HepG2 (cell line): ENCODE results near the gene EIF3J. TPM values are rescaled to one million over a fixed set of nuclear protein-coding genes. Genes with fewer than 3 reads are reported as not detected.
"Not testable (repeated sequence)": the region's sequence is repeated elsewhere in the genome, so short reads cannot be mapped to it uniquely, and the experiment has no call there.

Experiments
- ATAC-seq: fragments of 200-7000 bp; cut with Tn5 transposase; 3 replicates; pipeline ENCODE4 v1.9.1; 2020; ENCODE audit warnings: mild to moderate bottlenecking, moderate library complexity
- BruUV-seq: library from RNA; stranded (reverse); fragments of 400-500 nt; replicated peaks from 2 replicates; lab custom pipeline; 2021; lab: Mats Ljungman, UMichigan
- CTCF ChIA-PET: fragments of 300-600 bp; formaldehyde crosslinking; extraction: SDS; loops from one replicate; lab custom pipeline; 2021; ENCODE audit warnings: low total read pairs, inconsistent platforms, low intra/inter-chr PET ratio; lab: Yijun Ruan, JAX
- POLR2A ChIA-PET: fragments of 350-600 bp; sonication (Branson Sonifier 250); formaldehyde crosslinking; loops from one replicate; lab custom pipeline; 2020; ENCODE audit warnings: antibody characterized with exemption, inconsistent platforms; lab: Yijun Ruan, JAX
- DNase-seq: peaks from one replicate; pipeline ENCODE4 v3.0.0-alpha.2; 2015; ENCODE audit warnings: low spot score
- FAIRE-seq: peaks from 3 replicates; lab custom pipeline; 2011; peaks lifted over from hg19 to GRCh38; lab: Jason Lieb, UNC
- H2AFZ ChIP-seq: one replicate; pipeline ENCODE4 v1.6.1; 2011; ENCODE audit warnings: low read length, inconsistent platforms
- H3K27ac ChIP-seq: fragments of 300-600 bp; 3 replicates; pipeline ENCODE4 v1.8.0; 2011; ENCODE audit warnings: mixed run types, mild to moderate bottlenecking, mixed read lengths, low read length, inconsistent platforms; ENCODE audit not compliant: insufficient read depth; ENCODE audit errors: extremely low read length
- H3K27me3 ChIP-seq, 2 experiments: fragments of 200-600 bp in 1 of 2; 2 replicates in 1 of 2; 3 replicates in 1 of 2; pipeline versions ENCODE4 v1.6.0 to v1.8.0; 2011; ENCODE audit warnings: low read length in 2 of 2, mild to moderate bottlenecking in 2 of 2, moderate library complexity in 2 of 2, inconsistent platforms in 1 of 2; ENCODE audit not compliant: insufficient read depth in 2 of 2, control insufficient read depth in 1 of 2
- H3K36me3 ChIP-seq, 2 experiments: fragments of 200-600 bp in 1 of 2; replicated peaks in 1 of 2; 2 replicates in 1 of 2; 3 replicates in 1 of 2; pipeline versions ENCODE4 v1.5.1 to v1.8.0; 2011; ENCODE audit warnings: low read length in 2 of 2, inconsistent platforms in 1 of 2; ENCODE audit not compliant: insufficient read depth in 2 of 2, control insufficient read depth in 1 of 2
- H3K4me1 ChIP-seq: 2 replicates; pipeline ENCODE4 v1.5.1; 2012; ENCODE audit warnings: low read length, inconsistent platforms; ENCODE audit not compliant: insufficient read depth
- H3K4me2 ChIP-seq: 2 replicates; pipeline ENCODE4 v1.6.0; 2011; ENCODE audit warnings: low read depth, low read length, inconsistent platforms
- H3K4me3 ChIP-seq, 3 experiments: fragments of 200-600 bp in 1 of 3; sonication (generic), shearing (Covaris generic) in 1 of 3; replicated peaks in 1 of 3; 2 replicates each; pipeline ENCODE4 v1.5.1; 2011 to 2016; ENCODE audit warnings: low read length in 3 of 3, inconsistent platforms in 2 of 3, low read depth in 2 of 3, mild to moderate bottlenecking in 2 of 3, control low read depth in 1 of 3, mixed read lengths in 1 of 3; ENCODE audit not compliant: insufficient read depth in 1 of 3
- H3K79me2 ChIP-seq: one replicate; pipeline ENCODE4 v1.6.1; 2011; ENCODE audit warnings: low read length, inconsistent platforms; ENCODE audit not compliant: insufficient read depth
- H3K9ac ChIP-seq: 2 replicates; pipeline ENCODE4 v1.6.0; 2011; ENCODE audit warnings: mild to moderate bottlenecking, low read depth, low read length, inconsistent platforms; ENCODE audit not compliant: insufficient read depth
- H3K9me3 ChIP-seq: 2 replicates; pipeline ENCODE4 v1.5.1; 2012; ENCODE audit warnings: mild to moderate bottlenecking, low read length
- H4K20me1 ChIP-seq: 2 replicates; pipeline ENCODE4 v1.6.0; 2011; ENCODE audit warnings: inconsistent platforms, mild to moderate bottlenecking, low read length, moderate library complexity; ENCODE audit not compliant: insufficient read depth
- MYNN ChIP-seq: sonication (generic); formaldehyde crosslinking; IDR thresholded peaks from 2 replicates; pipeline ENCODE4 v1.4.0; 2020; ENCODE audit warnings: mild to moderate bottlenecking, low read depth, missing genetic modification reagents
- ZC3H13 ChIP-seq: sonication (generic); formaldehyde crosslinking; IDR thresholded peaks from 2 replicates; pipeline ENCODE4 v1.8.1; 2023; ENCODE audit warnings: mild to moderate bottlenecking, missing genetic modification reagents, moderate library complexity
- ZNF235 ChIP-seq: sonication (generic); formaldehyde crosslinking; IDR thresholded peaks from 2 replicates; pipeline ENCODE4 v1.8.1; 2023; ENCODE audit warnings: mild to moderate bottlenecking, missing genetic modification reagents, borderline replicate concordance
- ZNF282 ChIP-seq: fragments of 450-650 bp; IDR thresholded peaks from 2 replicates; pipeline ENCODE4 v1.6.1; 2018; ENCODE audit not compliant: partially characterized antibody
- ZNF609 ChIP-seq: sonication (generic); formaldehyde crosslinking; IDR thresholded peaks from 2 replicates; pipeline ENCODE4 v1.4.0; 2020; ENCODE audit warnings: mild to moderate bottlenecking, missing genetic modification reagents, borderline replicate concordance
- WGBS: methylation state at CpG from one replicate; pipeline ENCODE4 v1.1.6; 2017; ENCODE audit warnings: low lambda C conversion rate; 5-methylcytosine and 5-hydroxymethylcytosine counted together
- in situ Hi-C: cut with HindIII; loops from 2 replicates; pipeline ENCODE4 v1.10.0; 2017; ENCODE audit warnings: low pct_unique_long_range_greater_than_20kb; ENCODE audit not compliant: extremely low pct_ligation_motif_present
- intact Hi-C: fragments of 100-400 bp; cut with micrococcal nuclease; formaldehyde crosslinking; loops from one replicate; pipeline ENCODE4 v1.10.0; 2022; ENCODE audit not compliant: unreplicated experiment
- polyA plus RNA-seq, 8 experiments: library from polyadenylated mRNA; depleted of rRNA in 3 of 8; stranded (reverse) in 7 of 8; unstranded in 1 of 8; fragments of >200 nt; fragmentation: Illumina TruSeq in 4 of 8; extraction: Trizol in 4 of 8; gene quantifications; 2 replicates each; pipeline versions ENCODE4 v1.2.1 to v1.2.3, GENCODE V29; 2011 to 2016; ENCODE audit warnings: low read depth in 4 of 8, missing spikeins in 1 of 8, mixed read lengths in 1 of 8; ENCODE audit not compliant: insufficient read depth in 1 of 8
- total RNA-seq, 5 experiments: library from RNA; depleted of rRNA; stranded (reverse); fragments of >200 nt; fragmentation: Illumina TruSeq; extraction: Trizol; gene quantifications; 2 replicates each; pipeline ENCODE4 v1.2.3, GENCODE V29; 2016; ENCODE audit warnings: low read depth in 1 of 5

EIF3J gene
- total and polyA plus RNA-seq, 2 of the 13 experiments (the other 11 are each of a cell fraction or from before 2014, with no cell fraction given) = 51.7 to 69.2 TPM

DNA sequence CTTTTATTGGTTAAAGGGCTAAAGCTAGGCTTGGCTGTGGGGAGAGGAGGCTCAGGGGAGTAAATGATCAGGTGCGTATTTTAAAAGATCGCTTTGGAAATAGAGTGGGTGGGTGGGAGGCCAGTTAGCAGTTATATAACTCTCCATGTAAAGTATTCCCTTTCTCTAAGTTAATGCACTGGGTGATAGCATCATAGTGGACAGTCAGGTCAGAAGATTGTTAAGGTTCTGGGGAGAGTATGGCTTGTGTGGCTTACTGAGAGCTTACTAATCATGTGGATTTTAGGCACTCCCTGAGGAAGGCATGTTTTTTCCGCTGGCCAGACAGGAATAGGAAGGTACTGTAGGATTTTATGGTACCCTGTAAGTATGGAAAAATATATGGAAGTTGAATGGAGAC, 6.3 kb upstream of the EIF3J start (continued):
- TF ChIP-seq ZNF609 (CRISPR knock-in tag) = no peak
- TF ChIP-seq ZNF235 (CRISPR knock-in tag) = no peak
- no peak for TF ChIP-seq ZC3H13
- TF ChIP-seq ZNF282 = no peak
- TF ChIP-seq MYNN (CRISPR knock-in tag) = no peak

DNA sequence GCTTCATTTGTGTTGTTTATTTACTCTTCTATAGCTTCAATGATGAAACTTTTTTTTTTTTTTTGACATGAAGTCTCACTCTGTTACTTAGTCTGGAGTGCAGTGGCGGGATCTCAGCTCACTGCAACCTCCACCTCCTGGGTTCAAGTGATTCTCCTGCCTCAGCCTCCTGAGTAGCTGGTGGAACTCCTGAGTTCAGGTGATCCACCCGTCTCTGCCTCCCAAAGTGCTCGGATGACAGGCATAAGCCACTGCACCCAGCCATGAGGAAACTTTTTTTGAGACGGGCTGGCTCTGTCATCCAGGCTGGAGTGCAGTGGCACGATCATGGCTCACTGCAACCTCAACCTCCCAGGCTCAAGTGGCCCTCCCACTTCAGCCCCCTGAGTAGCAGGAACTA, 4.7 kb upstream of the EIF3J start:
- H3K27ac ChIP-seq, H3K9ac ChIP-seq, H4K20me1 ChIP-seq, BruUV-seq, CTCF ChIA-PET, H3K4me3 ChIP-seq, H3K27me3 ChIP-seq, FAIRE-seq, H3K4me2 ChIP-seq, H2AFZ ChIP-seq, DNase-seq, intact Hi-C loops, POLR2A ChIA-PET, H3K79me2 ChIP-seq, ATAC-seq, H3K36me3 ChIP-seq, H3K9me3 ChIP-seq, in situ Hi-C loops: not testable (repeated sequence)
- 99% methylated on average over 4 of the region's 5 CpGs for WGBS
- peaks cover 13% of the 10 kb centered on the region for H3K4me1 ChIP-seq
